ENCODE results near the gene C8A.

The C8A gene

GRCh38 chr1:56897150-56898004, 42.8 kb downstream of the C8A start:
- no peak for DNase-seq

GRCh38 chr1:56898005-56898373, 43.4 kb downstream of the C8A start:
- DNase-seq = no peak

- no peak for DNase-seq
Observed at GRCh38 chr1:56898879-56899278, 44.3 kb downstream of the C8A start.

- no peak for DNase-seq
Observed at GRCh38 chr1:56901716-56902115, 47.1 kb downstream of the C8A start.

GRCh38 chr1:56903778-56904177, 49.2 kb downstream of the C8A start:
- DNase-seq = no peak

- DNase-seq = peak; percentile 7
Observed at GRCh38 chr1:56904663-56905397, 50.2 kb downstream of the C8A start.

GRCh38 chr1:56905667-56906066, 51.1 kb downstream of the C8A start:
- DNase-seq = no peak

GRCh38 chr1:56908619-56909221, 54.1 kb downstream of the C8A start:
- no peak for DNase-seq

GRCh38 chr1:56910441-56910985, 55.9 kb downstream of the C8A start:
- DNase-seq = no peak

- DNase-seq = peak; percentile 65
Observed at GRCh38 chr1:56911098-56911938, 56.7 kb downstream of the C8A start.

- DNase-seq = no peak
Observed at GRCh38 chr1:56912325-56912724, 57.7 kb downstream of the C8A start.

- peak; percentile 90 for DNase-seq
Observed at GRCh38 chr1:56915960-56916359, 61.4 kb downstream of the C8A start.

GRCh38 chr1:56916630-56917029, 62.0 kb downstream of the C8A start:
- DNase-seq = no peak

GRCh38 chr1:56917356-56917755, 62.8 kb downstream of the C8A start:
- peak; percentile 39 for DNase-seq

GRCh38 chr1:56920591-56921001, 66.0 kb downstream of the C8A start:
- DNase-seq = no peak

- no peak for DNase-seq
Observed at GRCh38 chr1:56921479-56921878, 66.9 kb downstream of the C8A start.

GRCh38 chr1:56922070-56922469, 67.5 kb downstream of the C8A start:
- DNase-seq = no peak

- DNase-seq = peak; percentile 42
Observed at GRCh38 chr1:56922507-56922906, 67.9 kb downstream of the C8A start.

GRCh38 chr1:56923201-56923600, 68.6 kb downstream of the C8A start:
- no peak for DNase-seq

- no peak for DNase-seq
Observed at GRCh38 chr1:56924116-56924515, 69.5 kb downstream of the C8A start.

- no peak for DNase-seq
Observed at GRCh38 chr1:56925193-56925592, 70.6 kb downstream of the C8A start.

- no peak for DNase-seq
Observed at GRCh38 chr1:56927171-56927570, 72.6 kb downstream of the C8A start.

GRCh38 chr1:56927986-56928385, 73.4 kb downstream of the C8A start:
- no peak for DNase-seq

All from NCI-H82 (cell line).